Esophagus muscularis mucosa (tissue), 4 donors: ENCODE results near the gene AHCY.

ENCODE experiments used
- EP300 ChIP-seq: sonication (generic); formaldehyde crosslinking; IDR thresholded peaks from one replicate; pipeline ENCODE4 v1.6.1; 2017; ENCODE audit warnings: antibody characterized with exemption
- POLR2A ChIP-seq: fragments of 450-650 bp; IDR thresholded peaks from one replicate; pipeline ENCODE4 v1.6.1; 2017; ENCODE audit warnings: antibody characterized with exemption, moderate library complexity, mild to moderate bottlenecking, low read depth
- TF ChIP-seq, protein P1 (sequence below), 3 experiments: fragments of 200-600 bp in 2 of 3; fragments of 450-650 bp in 1 of 3; sonication (generic) in 2 of 3; IDR thresholded peaks; one replicate each; pipeline ENCODE4 v1.5.1; 2017 to 2019; ENCODE audit warnings: antibody characterized with exemption in 3 of 3, mild to moderate bottlenecking in 2 of 3, moderate library complexity in 1 of 3

DNA sequence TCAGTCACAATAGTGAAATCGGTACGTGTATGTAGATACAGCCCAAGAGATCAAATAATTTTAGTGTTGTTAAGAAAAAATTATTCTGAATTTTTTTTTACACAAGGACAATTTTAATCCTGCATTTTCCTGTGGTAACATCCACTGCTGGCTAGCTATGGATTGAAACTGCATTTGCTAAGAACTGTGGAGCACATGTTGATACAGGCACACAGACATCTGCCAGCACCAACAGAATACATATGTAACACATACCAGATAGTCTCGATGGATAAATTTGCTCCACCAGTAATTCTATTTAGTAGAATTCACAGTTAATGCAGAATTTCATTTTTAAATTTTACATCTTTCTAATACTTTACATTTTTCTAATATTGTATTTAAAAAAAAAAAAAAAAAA is 59.8 kb downstream of the AHCY start:
- TF ChIP-seq, protein P1, sequence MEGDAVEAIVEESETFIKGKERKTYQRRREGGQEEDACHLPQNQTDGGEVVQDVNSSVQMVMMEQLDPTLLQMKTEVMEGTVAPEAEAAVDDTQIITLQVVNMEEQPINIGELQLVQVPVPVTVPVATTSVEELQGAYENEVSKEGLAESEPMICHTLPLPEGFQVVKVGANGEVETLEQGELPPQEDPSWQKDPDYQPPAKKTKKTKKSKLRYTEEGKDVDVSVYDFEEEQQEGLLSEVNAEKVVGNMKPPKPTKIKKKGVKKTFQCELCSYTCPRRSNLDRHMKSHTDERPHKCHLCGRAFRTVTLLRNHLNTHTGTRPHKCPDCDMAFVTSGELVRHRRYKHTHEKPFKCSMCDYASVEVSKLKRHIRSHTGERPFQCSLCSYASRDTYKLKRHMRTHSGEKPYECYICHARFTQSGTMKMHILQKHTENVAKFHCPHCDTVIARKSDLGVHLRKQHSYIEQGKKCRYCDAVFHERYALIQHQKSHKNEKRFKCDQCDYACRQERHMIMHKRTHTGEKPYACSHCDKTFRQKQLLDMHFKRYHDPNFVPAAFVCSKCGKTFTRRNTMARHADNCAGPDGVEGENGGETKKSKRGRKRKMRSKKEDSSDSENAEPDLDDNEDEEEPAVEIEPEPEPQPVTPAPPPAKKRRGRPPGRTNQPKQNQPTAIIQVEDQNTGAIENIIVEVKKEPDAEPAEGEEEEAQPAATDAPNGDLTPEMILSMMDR (IDR thresholded peaks at IDR 0.05), result no peak
- no peak for TF ChIP-seq POLR2A
- no peak for TF ChIP-seq EP300
